Epithelial cell of esophagus (primary cell): Measurements from ENCODE around the gene KCTD16.

Source experiments
- DNase-seq: peaks from one replicate; pipeline ENCODE4 v3.0.0; 2010; ENCODE audit warnings: low read depth
- H3K4me3 ChIP-seq: 2 replicates; pipeline ENCODE4 v1.5.1; 2011; ENCODE audit warnings: mild to moderate bottlenecking, low read length, control low read depth
- CTCF ChIP-seq: IDR thresholded peaks from 2 replicates; pipeline ENCODE4 v1.5.1; 2011; ENCODE audit warnings: low read depth, mild to moderate bottlenecking, low read length, control low read depth, inconsistent platforms; ENCODE audit not compliant: insufficient read depth; ENCODE audit errors: missing control alignments

The KCTD16 gene

DNA sequence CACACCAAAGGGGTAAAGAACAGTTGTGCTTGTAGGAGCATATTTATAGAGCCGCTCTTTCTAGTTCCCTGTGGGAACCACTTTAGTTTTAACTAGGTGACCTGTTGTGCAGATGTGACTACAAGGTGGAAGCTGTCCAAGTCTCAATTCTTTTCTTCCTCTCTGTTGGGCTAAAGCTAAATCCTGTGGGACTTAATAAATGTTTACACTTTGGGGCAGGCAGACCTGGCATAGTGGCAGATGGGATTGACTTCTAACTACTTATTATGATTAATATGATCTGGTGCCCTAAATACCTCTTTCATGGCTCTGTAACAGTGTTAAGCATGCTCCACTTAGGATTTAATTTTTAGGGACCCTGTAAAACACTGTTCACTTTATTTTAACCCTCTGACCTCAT, 265.3 kb downstream of the KCTD16 start:
- no peak for TF ChIP-seq CTCF
- H3K4me3 ChIP-seq: no peak overlapping the region
- no peak for DNase-seq

GRCh38 chr5:144438237-144438636, 267.6 kb downstream of the KCTD16 start:
- TF ChIP-seq CTCF: no peak
- no peak for DNase-seq
- no peak overlapping the region for H3K4me3 ChIP-seq

- no peak overlapping the region for H3K4me3 ChIP-seq
- DNase-seq: no peak
- no peak for TF ChIP-seq CTCF
Observed at GRCh38 chr5:144448457-144448856, 277.8 kb downstream of the KCTD16 start.

DNA sequence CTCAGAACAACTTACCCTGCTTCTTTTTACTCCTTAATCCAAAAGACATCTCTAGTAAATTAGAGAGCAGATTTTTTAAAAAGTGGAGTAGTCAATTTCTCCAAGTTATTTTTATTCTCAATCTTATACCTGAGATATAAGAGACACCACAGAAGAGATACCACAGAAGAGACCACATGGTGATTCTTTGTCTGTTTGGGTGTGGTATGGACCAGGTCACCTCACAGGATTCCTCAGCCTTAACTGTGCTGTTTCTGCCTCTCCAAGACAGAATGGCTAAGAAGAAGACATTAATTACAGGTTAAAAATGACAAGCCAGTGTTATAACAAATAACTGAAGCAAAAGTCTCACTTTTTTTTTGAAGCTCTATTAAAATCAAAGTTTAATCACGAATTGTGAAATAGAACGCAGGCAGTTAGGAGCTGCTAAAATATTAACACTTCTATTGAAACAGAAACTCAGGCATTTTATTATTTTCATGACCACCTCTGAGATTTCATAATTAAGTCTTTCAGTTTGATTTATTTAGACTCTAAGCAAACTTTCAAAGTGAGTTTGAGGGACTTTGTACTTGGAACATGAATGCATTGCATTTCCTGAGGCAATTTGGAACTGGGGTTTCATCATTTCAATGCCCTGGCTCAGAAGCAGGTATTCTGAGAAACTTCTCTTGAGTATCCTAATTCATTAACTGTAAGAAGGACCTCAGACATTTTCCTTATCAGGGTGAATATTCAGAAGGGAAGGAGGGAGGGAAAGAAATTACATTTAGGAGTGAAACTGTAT, 280.7 kb downstream of the KCTD16 start:
- no peak for TF ChIP-seq CTCF
- H3K4me3 ChIP-seq: no peak overlapping the region
- no peak for DNase-seq

- no peak for TF ChIP-seq CTCF
- no peak for DNase-seq
- H3K4me3 ChIP-seq: no peak overlapping the region
Observed at GRCh38 chr5:144453753-144454152, 283.1 kb downstream of the KCTD16 start.

DNA sequence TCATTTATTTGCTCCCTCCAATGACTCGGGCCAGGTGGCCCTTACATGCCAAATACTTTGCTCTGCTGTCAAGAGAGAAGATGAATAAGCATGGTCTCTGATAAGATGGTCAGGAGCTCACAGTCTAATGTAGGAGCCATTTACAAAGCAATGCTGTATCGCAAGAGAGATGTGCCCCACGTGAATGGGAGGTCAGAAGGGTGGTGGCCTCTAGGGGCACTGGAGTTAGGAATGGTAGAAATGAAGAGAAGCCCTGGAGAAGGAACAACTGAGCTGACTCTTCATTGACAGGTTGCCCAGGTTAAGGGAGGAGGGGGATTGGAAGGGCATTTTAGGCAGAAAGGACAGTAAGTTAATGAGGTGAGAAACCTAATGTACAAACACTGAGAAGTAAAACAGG, 286.5 kb downstream of the KCTD16 start:
- no peak for DNase-seq
- no peak for TF ChIP-seq CTCF
- no peak overlapping the region for H3K4me3 ChIP-seq

- TF ChIP-seq CTCF: no peak
- H3K4me3 ChIP-seq: no peak overlapping the region
Observed at GRCh38 chr5:144458216-144458615, 287.5 kb downstream of the KCTD16 start.

More at GRCh38 chr5:144458216-144458615, 287.5 kb downstream of the KCTD16 start:
- no peak for DNase-seq
